ENCODE data around the gene GSTM5.
"Not testable (repeated sequence)": the region's sequence is repeated elsewhere in the genome, so short reads cannot be mapped to it uniquely, and the experiment has no call there.

Gene GSTM5

DNA sequence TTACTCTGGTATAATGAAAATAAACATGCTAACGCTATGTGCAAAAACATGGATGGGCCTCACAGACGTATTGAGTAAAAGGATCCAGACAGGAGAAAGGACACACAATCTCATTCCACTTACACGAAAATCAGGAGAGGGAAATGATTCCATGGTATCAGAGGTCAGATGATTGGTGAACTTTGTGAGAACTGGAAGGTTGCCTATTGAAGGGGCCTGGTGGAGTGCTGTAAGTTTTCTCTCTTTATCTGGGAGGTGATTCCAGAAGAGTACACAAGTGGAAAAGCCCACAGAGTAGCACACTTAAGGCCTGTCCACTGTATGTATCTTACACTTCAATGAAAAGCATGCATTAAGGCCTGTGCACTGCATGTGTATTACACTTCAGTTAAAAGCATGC lies 34.6 kb upstream of the GSTM5 start:
- Histone ChIP-seq H3K36me3 (ENCODE audit: insufficient read depth, low read length) (no peaks in the 10 kb centered on the region), H4K20me1 (ENCODE audit: insufficient read depth, low read length, poor library complexity, severe bottlenecking) (no peaks in the 10 kb centered on the region), H3K9me2 (replicated peaks; ENCODE audit: low read depth, low read length) (no peaks in the 10 kb centered on the region), H3K4me3 (ENCODE audit: low read length, poor library complexity, severe bottlenecking) (no peak overlapping the region), H3K79me2 (ENCODE audit: insufficient read depth, low read length) (no peaks in the 10 kb centered on the region), H3K9ac (ENCODE audit: low read depth, low read length, poor library complexity, severe bottlenecking) (no peak overlapping the region), H3K9me3 (ENCODE audit: insufficient read depth, low read depth, low read length) (no peaks in the 10 kb centered on the region), H3K4me1 (ENCODE audit: insufficient read depth, low read length, poor library complexity, severe bottlenecking) (no peaks in the 10 kb centered on the region), H3K27me3 (ENCODE audit: insufficient read depth, low read length, poor library complexity, severe bottlenecking) (no peaks in the 10 kb centered on the region), H3K4me2 (ENCODE audit: low read depth, low read length, poor library complexity, severe bottlenecking) (no peak overlapping the region), H2AFZ (ENCODE audit: low read length) (no peak overlapping the region), H3F3A (ENCODE audit: low read depth) (no peaks in the 10 kb centered on the region)
- TF ChIP-seq, protein P1, sequence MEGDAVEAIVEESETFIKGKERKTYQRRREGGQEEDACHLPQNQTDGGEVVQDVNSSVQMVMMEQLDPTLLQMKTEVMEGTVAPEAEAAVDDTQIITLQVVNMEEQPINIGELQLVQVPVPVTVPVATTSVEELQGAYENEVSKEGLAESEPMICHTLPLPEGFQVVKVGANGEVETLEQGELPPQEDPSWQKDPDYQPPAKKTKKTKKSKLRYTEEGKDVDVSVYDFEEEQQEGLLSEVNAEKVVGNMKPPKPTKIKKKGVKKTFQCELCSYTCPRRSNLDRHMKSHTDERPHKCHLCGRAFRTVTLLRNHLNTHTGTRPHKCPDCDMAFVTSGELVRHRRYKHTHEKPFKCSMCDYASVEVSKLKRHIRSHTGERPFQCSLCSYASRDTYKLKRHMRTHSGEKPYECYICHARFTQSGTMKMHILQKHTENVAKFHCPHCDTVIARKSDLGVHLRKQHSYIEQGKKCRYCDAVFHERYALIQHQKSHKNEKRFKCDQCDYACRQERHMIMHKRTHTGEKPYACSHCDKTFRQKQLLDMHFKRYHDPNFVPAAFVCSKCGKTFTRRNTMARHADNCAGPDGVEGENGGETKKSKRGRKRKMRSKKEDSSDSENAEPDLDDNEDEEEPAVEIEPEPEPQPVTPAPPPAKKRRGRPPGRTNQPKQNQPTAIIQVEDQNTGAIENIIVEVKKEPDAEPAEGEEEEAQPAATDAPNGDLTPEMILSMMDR (conservative IDR thresholded peaks at IDR 0.05; ENCODE audit: low read length): no peak
- no peak for TF ChIP-seq EZH2phosphoT487 (IDR thresholded peaks at IDR 0.05; ENCODE audit: borderline replicate concordance)

DNA sequence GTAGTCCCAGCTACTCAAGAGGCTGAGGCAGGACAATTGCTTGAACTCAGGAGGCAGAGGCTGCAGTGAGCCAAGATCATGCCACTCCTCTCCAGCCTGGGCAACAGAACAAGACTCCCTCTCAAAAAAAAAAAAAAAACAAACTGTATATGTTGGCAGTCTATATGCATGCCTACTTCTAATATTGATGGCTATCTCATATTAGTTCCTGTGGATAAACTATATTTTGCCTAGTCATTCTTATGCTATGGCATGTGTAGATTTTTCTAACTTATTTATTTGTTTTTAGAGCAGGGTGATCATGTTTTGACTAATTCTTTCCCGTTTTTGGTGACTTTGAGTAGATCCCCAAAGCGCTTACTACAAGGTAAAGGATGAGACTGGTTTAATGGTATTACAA lies 33.4 kb upstream of the GSTM5 start:
- H3K4me1 ChIP-seq (ENCODE audit: insufficient read depth, low read length, poor library complexity, severe bottlenecking); H3K4me3 ChIP-seq (ENCODE audit: low read length, poor library complexity, severe bottlenecking); H3K36me3 ChIP-seq (ENCODE audit: insufficient read depth, low read length); H3K9me2 ChIP-seq (replicated peaks; ENCODE audit: low read depth, low read length); H3K9me3 ChIP-seq (ENCODE audit: insufficient read depth, low read depth, low read length); H3F3A ChIP-seq (ENCODE audit: low read depth); H4K20me1 ChIP-seq (ENCODE audit: insufficient read depth, low read length, poor library complexity, severe bottlenecking); H2AFZ ChIP-seq (ENCODE audit: low read length); H3K4me2 ChIP-seq (ENCODE audit: low read depth, low read length, poor library complexity, severe bottlenecking); H3K27me3 ChIP-seq (ENCODE audit: insufficient read depth, low read length, poor library complexity, severe bottlenecking); H3K9ac ChIP-seq (ENCODE audit: low read depth, low read length, poor library complexity, severe bottlenecking); H3K79me2 ChIP-seq (ENCODE audit: insufficient read depth, low read length): not testable (repeated sequence)

DNA sequence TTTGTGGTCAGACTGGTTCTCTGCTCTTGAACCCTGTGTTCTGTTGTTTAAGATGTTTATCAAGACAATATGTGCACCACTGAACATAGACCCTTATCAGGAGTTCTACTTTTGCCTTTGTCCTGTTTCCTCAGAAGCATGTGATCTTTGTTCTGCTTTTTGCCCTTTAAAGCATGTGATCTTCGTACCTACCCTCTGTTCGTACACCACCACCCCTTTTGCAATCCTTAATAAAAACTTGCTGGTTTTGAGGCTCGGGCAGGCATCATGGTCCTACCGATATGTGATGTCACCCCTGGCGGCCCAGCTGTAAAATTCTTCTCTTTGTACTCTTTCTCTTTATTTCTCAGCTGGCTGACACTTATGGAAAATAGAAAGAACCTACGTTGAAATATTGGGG lies 27.3 kb upstream of the GSTM5 start:
- not testable (repeated sequence) for H3F3A ChIP-seq (ENCODE audit: low read depth); H3K36me3 ChIP-seq (ENCODE audit: insufficient read depth, low read length); H3K9me2 ChIP-seq (replicated peaks; ENCODE audit: low read depth, low read length); H3K9me3 ChIP-seq (ENCODE audit: insufficient read depth, low read depth, low read length); H4K20me1 ChIP-seq (ENCODE audit: insufficient read depth, low read length, poor library complexity, severe bottlenecking); H3K4me1 ChIP-seq (ENCODE audit: insufficient read depth, low read length, poor library complexity, severe bottlenecking); H3K9ac ChIP-seq (ENCODE audit: low read depth, low read length, poor library complexity, severe bottlenecking); H3K4me3 ChIP-seq (ENCODE audit: low read length, poor library complexity, severe bottlenecking); H3K4me2 ChIP-seq (ENCODE audit: low read depth, low read length, poor library complexity, severe bottlenecking); H3K79me2 ChIP-seq (ENCODE audit: insufficient read depth, low read length); H2AFZ ChIP-seq (ENCODE audit: low read length); H3K27me3 ChIP-seq (ENCODE audit: insufficient read depth, low read length, poor library complexity, severe bottlenecking)

DNA sequence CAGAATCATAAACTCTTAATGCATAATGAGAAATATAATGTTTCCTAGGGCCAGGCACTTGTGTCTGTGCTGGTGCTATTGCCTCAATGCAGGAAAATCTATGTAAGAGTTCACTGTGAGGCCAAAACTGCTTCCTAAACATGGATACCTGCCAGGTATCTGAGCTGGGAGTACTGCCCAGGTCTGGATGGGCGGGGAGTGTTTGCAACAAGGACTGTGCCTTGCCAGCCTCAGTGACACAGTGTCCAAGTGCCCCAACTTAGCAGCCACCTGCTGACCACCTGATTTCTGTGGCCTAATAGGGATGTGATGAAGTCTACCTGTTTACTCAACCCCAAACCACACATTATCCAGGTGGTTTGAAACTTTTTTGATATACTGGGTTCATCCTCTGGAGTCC lies 26.7 kb upstream of the GSTM5 start:
- H3K36me3 ChIP-seq (ENCODE audit: insufficient read depth, low read length); H3K4me2 ChIP-seq (ENCODE audit: low read depth, low read length, poor library complexity, severe bottlenecking); H3K9me2 ChIP-seq (replicated peaks; ENCODE audit: low read depth, low read length); H2AFZ ChIP-seq (ENCODE audit: low read length); H4K20me1 ChIP-seq (ENCODE audit: insufficient read depth, low read length, poor library complexity, severe bottlenecking); H3K9ac ChIP-seq (ENCODE audit: low read depth, low read length, poor library complexity, severe bottlenecking); H3F3A ChIP-seq (ENCODE audit: low read depth); H3K27me3 ChIP-seq (ENCODE audit: insufficient read depth, low read length, poor library complexity, severe bottlenecking); H3K4me1 ChIP-seq (ENCODE audit: insufficient read depth, low read length, poor library complexity, severe bottlenecking); H3K79me2 ChIP-seq (ENCODE audit: insufficient read depth, low read length); H3K9me3 ChIP-seq (ENCODE audit: insufficient read depth, low read depth, low read length); H3K4me3 ChIP-seq (ENCODE audit: low read length, poor library complexity, severe bottlenecking): not testable (repeated sequence)

DNA sequence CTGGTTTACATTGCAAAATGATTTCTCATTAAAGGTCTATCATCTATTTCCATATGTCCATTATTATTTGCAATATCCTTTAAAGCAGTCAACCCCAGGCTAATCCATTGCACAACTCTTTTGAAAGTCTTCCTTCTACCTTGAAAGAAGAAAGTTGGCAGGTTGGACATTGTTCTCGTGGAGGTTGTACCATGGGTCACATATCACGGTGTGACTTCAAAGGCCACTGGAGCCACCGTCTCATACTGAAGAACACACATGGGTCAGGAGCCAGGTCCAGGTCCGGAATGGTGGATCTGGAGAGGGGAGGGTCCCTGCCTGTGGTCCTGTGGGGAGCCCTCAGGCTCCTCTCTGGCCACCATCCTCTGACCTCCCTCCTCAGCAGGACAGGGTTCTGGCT lies 26.2 kb upstream of the GSTM5 start:
- H3F3A ChIP-seq (ENCODE audit: low read depth); H3K9ac ChIP-seq (ENCODE audit: low read depth, low read length, poor library complexity, severe bottlenecking); H3K4me2 ChIP-seq (ENCODE audit: low read depth, low read length, poor library complexity, severe bottlenecking); H4K20me1 ChIP-seq (ENCODE audit: insufficient read depth, low read length, poor library complexity, severe bottlenecking); H3K79me2 ChIP-seq (ENCODE audit: insufficient read depth, low read length); H3K27me3 ChIP-seq (ENCODE audit: insufficient read depth, low read length, poor library complexity, severe bottlenecking); H3K4me3 ChIP-seq (ENCODE audit: low read length, poor library complexity, severe bottlenecking); H2AFZ ChIP-seq (ENCODE audit: low read length); H3K36me3 ChIP-seq (ENCODE audit: insufficient read depth, low read length); H3K9me3 ChIP-seq (ENCODE audit: insufficient read depth, low read depth, low read length); H3K9me2 ChIP-seq (replicated peaks; ENCODE audit: low read depth, low read length); H3K4me1 ChIP-seq (ENCODE audit: insufficient read depth, low read length, poor library complexity, severe bottlenecking): not testable (repeated sequence)

DNA sequence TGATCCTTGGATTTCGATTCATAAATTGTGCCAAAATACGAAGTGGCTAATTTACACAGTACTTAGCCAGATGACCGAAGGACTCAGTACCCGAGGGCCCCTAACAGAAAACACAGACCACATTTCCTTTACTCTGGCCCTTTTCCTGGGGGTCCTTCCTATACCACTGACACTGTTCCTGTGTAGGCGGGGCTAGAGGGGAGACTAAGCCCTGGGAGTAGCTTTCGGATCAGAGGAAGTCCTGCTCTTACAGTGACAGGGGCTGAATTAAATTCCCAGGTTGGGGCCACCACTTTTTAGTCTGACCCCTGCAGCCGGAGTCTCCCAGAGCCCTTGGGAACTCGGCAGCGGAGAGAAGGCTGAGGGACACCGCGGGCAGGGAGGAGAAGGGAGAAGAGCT lies 24.9 kb upstream of the GSTM5 start:
- not testable (repeated sequence) for H3K36me3 ChIP-seq (ENCODE audit: insufficient read depth, low read length); H3K9me3 ChIP-seq (ENCODE audit: insufficient read depth, low read depth, low read length); H4K20me1 ChIP-seq (ENCODE audit: insufficient read depth, low read length, poor library complexity, severe bottlenecking); H3K79me2 ChIP-seq (ENCODE audit: insufficient read depth, low read length); H3K9me2 ChIP-seq (replicated peaks; ENCODE audit: low read depth, low read length); H3F3A ChIP-seq (ENCODE audit: low read depth); H3K27me3 ChIP-seq (ENCODE audit: insufficient read depth, low read length, poor library complexity, severe bottlenecking); H3K4me1 ChIP-seq (ENCODE audit: insufficient read depth, low read length, poor library complexity, severe bottlenecking)
- Histone ChIP-seq H2AFZ (ENCODE audit: low read length) (peak overlapping the region; percentile 91; the same call in 1 of the 2 replicates), H3K9ac (ENCODE audit: low read depth, low read length, poor library complexity, severe bottlenecking) (peak overlapping the region; percentile 91), H3K4me3 (ENCODE audit: low read length, poor library complexity, severe bottlenecking) (peak overlapping the region; percentile 86), H3K4me2 (ENCODE audit: low read depth, low read length, poor library complexity, severe bottlenecking) (peak overlapping the region; percentile 40)

Data from Loucy (cell line).